ENCODE data around the gene BANK1. TPM values are rescaled to one million over a fixed set of nuclear protein-coding genes. Genes with fewer than 3 reads are reported as not detected.

The BANK1 gene
- total RNA-seq, 1 experiment from 2014 or later, result 2.4 TPM

DNA sequence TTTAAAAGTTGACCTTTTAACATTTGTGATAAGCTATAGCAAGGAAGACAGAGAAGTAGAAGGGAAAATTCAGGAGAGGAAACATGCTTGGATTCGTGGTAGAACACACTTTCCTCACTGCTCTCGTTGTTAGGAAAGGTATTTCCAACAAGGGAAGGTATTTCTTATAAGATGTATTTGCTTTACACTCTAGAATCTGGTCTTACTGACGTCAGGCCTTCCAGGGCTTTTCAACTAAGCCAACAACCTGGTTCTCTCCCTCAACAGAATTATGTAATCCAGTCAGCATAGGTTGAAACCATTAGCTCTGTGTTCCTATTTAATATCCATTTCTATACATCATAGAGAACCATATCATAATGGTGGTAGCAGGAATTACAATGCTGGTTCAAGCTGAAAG lies 312.8 kb downstream of the BANK1 start:
- no peaks in the 10 kb centered on the region for H3K79me2 ChIP-seq (ENCODE audit: insufficient read depth, low read length)
- RAD21 ChIA-PET (ENCODE audit: low non-redundant PET in 1 of 2, low total read pairs in 2 of 2, uncharacterized antibody in 2 of 2, unreplicated experiment in 2 of 2), result no interaction called here
- no peaks in the 10 kb centered on the region for H4K20me1 ChIP-seq (ENCODE audit: insufficient read depth)
- no peak overlapping the region for H3K27ac ChIP-seq (ENCODE audit: low read depth, low read length)
- H3K4me1 ChIP-seq (ENCODE audit: control insufficient read depth in 1 of 2, insufficient read depth in 2 of 2, low read length in 2 of 2), result no peaks in the 10 kb centered on the region
- no TSS peak for BruUV-seq (replicated peaks)
- H3K4me2 ChIP-seq (ENCODE audit: low read length), result no peak overlapping the region
- H3K9me3 ChIP-seq (ENCODE audit: control insufficient read depth in 1 of 2, insufficient read depth in 1 of 2, low read depth in 1 of 2, low read length in 2 of 2), result no peaks in the 10 kb centered on the region
- DNase-seq (ENCODE audit: low read depth, low spot score), result no peak
- no peaks in the 10 kb centered on the region for H3K9me2 ChIP-seq (ENCODE audit: insufficient read depth)
- no peak overlapping the region for H3K9ac ChIP-seq (ENCODE audit: low read length)
- H3K36me3 ChIP-seq (ENCODE audit: control insufficient read depth in 1 of 2, insufficient read depth in 2 of 2, low read length in 2 of 2), result no peaks in the 10 kb centered on the region
- H3K4me3 ChIP-seq (replicated peaks in 1 of 2; ENCODE audit: low read depth in 1 of 2, low read length in 2 of 2), result no peak overlapping the region
- POLR2A ChIA-PET, result no interaction called here
- CTCF ChIA-PET, result no interaction called here
- ATAC-seq, result no peak
- intact Hi-C loops (cut with micrococcal nuclease), result no loop called here
- TF ChIP-seq, protein P1, sequence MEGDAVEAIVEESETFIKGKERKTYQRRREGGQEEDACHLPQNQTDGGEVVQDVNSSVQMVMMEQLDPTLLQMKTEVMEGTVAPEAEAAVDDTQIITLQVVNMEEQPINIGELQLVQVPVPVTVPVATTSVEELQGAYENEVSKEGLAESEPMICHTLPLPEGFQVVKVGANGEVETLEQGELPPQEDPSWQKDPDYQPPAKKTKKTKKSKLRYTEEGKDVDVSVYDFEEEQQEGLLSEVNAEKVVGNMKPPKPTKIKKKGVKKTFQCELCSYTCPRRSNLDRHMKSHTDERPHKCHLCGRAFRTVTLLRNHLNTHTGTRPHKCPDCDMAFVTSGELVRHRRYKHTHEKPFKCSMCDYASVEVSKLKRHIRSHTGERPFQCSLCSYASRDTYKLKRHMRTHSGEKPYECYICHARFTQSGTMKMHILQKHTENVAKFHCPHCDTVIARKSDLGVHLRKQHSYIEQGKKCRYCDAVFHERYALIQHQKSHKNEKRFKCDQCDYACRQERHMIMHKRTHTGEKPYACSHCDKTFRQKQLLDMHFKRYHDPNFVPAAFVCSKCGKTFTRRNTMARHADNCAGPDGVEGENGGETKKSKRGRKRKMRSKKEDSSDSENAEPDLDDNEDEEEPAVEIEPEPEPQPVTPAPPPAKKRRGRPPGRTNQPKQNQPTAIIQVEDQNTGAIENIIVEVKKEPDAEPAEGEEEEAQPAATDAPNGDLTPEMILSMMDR (IDR thresholded peaks at IDR 0.05 in 2 of 3, conservative IDR thresholded peaks at IDR 0.05 in 1 of 3; ENCODE audit: borderline replicate concordance in 1 of 3, insufficient read depth in 1 of 3, low read depth in 2 of 3, low read length in 2 of 3), result no peak
- no peak for TF ChIP-seq EGR1 (IDR thresholded peaks at IDR 0.05; ENCODE audit: low read depth)
- no peak for TF ChIP-seq YY1 (IDR thresholded peaks at IDR 0.05; ENCODE audit: extremely low read depth, insufficient replicate concordance, low read depth, low read length)
- no peak for TF ChIP-seq ZFX (IDR thresholded peaks at IDR 0.05)
- TF ChIP-seq TCF7L2 (IDR thresholded peaks at IDR 0.05; ENCODE audit: borderline replicate concordance, extremely low read depth, insufficient read depth, insufficient read length), result no peak
- TF ChIP-seq SIN3A (IDR thresholded peaks at IDR 0.05; ENCODE audit: low read depth), result no peak
- no peak for TF ChIP-seq SRF (IDR thresholded peaks at IDR 0.05; ENCODE audit: low read depth)
- no peak for TF ChIP-seq ELF1 (IDR thresholded peaks at IDR 0.05; ENCODE audit: borderline replicate concordance, low read depth)
- TF ChIP-seq FOSL1 (IDR thresholded peaks at IDR 0.05; ENCODE audit: low read depth), result no peak
- TF ChIP-seq, protein P2, sequence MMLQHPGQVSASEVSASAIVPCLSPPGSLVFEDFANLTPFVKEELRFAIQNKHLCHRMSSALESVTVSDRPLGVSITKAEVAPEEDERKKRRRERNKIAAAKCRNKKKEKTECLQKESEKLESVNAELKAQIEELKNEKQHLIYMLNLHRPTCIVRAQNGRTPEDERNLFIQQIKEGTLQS (IDR thresholded peaks at IDR 0.05), result no peak
- no peak overlapping the region for H2AFZ ChIP-seq (ENCODE audit: low read depth, low read length, poor library complexity, severe bottlenecking)
- no peaks in the 10 kb centered on the region for H3K27me3 ChIP-seq (ENCODE audit: insufficient read depth, low read length)

All from HCT116 (cell line).